Suprapubic skin (tissue), 4 donors: Measurements from ENCODE around the gene SLC16A9. TPM values are rescaled to one million over a fixed set of nuclear protein-coding genes. Genes with fewer than 3 reads are reported as not detected.

Experiments used
- DNase-seq, 2 donors: peaks; one replicate each; pipeline ENCODE4 v3.0.0-alpha.2; 2019; ENCODE audit warnings: low spot score in 2 of 2
- H3K27ac ChIP-seq: fragments of 200-600 bp; sonication (generic); one replicate; pipeline ENCODE4 v1.5.1; 2019
- H3K27me3 ChIP-seq: fragments of 200-600 bp; sonication (generic); one replicate; pipeline ENCODE4 v1.5.1; 2019
- H3K36me3 ChIP-seq: fragments of 200-600 bp; sonication (generic); one replicate; pipeline ENCODE4 v1.5.1; 2019
- H3K4me1 ChIP-seq: fragments of 200-600 bp; sonication (generic); one replicate; pipeline ENCODE4 v1.5.1; 2019
- H3K4me3 ChIP-seq: fragments of 200-600 bp; sonication (generic); one replicate; pipeline ENCODE4 v1.5.1; 2019; ENCODE audit warnings: mild to moderate bottlenecking
- H3K9me3 ChIP-seq: fragments of 200-600 bp; sonication (generic); one replicate; pipeline ENCODE4 v1.5.1; 2019
- CTCF ChIP-seq, 2 donors: fragments of 200-600 bp in 1 of 2; fragments of 450-650 bp in 1 of 2; sonication (generic) in 1 of 2; IDR thresholded peaks; one replicate each; pipeline ENCODE4 v1.5.1; 2016 to 2019; ENCODE audit warnings: antibody characterized with exemption in 2 of 2, mild to moderate bottlenecking in 1 of 2, moderate library complexity in 1 of 2
- EP300 ChIP-seq: sonication (generic); formaldehyde crosslinking; IDR thresholded peaks from one replicate; pipeline ENCODE4 v1.6.1; 2017; ENCODE audit warnings: antibody characterized with exemption
- POLR2A ChIP-seq, 2 donors: fragments of 450-650 bp; IDR thresholded peaks; one replicate each; pipeline ENCODE4 v1.6.1; 2017; ENCODE audit warnings: antibody characterized with exemption in 2 of 2, mild to moderate bottlenecking in 2 of 2, moderate library complexity in 2 of 2
- POLR2AphosphoS5 ChIP-seq, 3 donors: sonication (generic); formaldehyde crosslinking; IDR thresholded peaks; one replicate each; pipeline ENCODE4 v1.6.1; 2017; ENCODE audit warnings: antibody characterized with exemption in 3 of 3
- WGBS: methylation state at CpG from one replicate; pipeline ENCODE4 v1.1.5; 2018; 5-methylcytosine and 5-hydroxymethylcytosine counted together
- total RNA-seq, 4 donors: library from RNA; depleted of rRNA; stranded (reverse); fragments of >200 nt; gene quantifications; one replicate each; pipeline ENCODE4 v1.1.0, GENCODE V29; 2016

SLC16A9 gene
- total RNA-seq, 4 donors from 2014 or later: 0.25 to 0.81 (median 0.64) TPM; not detected in 1

DNA sequence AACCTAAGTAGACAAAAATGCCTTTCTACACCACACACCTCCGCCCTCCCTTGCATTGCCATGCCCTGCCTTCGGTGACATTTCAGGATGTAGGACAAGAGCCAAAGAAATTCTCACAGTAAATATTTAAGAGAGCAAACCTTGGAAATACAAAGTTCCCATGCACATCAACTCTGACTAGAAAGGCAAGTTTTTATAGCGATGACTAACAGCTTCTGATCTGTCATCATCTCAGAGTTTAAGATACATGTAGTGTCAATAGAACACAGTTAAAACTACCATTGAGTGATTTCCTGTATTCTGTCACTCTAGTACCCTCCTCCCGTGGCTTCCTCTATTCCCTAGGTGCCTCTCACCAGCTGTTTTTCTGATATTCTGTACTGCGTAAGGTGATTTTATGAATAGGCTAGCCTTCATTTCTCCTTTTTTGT is 20.7 kb downstream of the SLC16A9 start:
- no peaks in the 10 kb centered on the region for H3K9me3 ChIP-seq
- no peaks in the 10 kb centered on the region for H3K27me3 ChIP-seq
- H3K4me3 ChIP-seq: no peak overlapping the region
- no peak for TF ChIP-seq CTCF (IDR thresholded peaks at IDR 0.05)
- no peak for TF ChIP-seq POLR2AphosphoS5 (IDR thresholded peaks at IDR 0.05)
- no peak for TF ChIP-seq POLR2A (IDR thresholded peaks at IDR 0.05)
- no peak for TF ChIP-seq EP300
- no peak for DNase-seq
- no peak overlapping the region for H3K27ac ChIP-seq
- no peaks in the 10 kb centered on the region for H3K4me1 ChIP-seq
- no peaks in the 10 kb centered on the region for H3K36me3 ChIP-seq
- 58% methylated on average over 5 of the region's 5 CpGs for WGBS

- Histone ChIP-seq H3K9me3 (no peaks in the 10 kb centered on the region), H3K27ac (no peak overlapping the region), H3K4me1 (no peaks in the 10 kb centered on the region), H3K27me3 (no peaks in the 10 kb centered on the region), H3K4me3 (no peak overlapping the region), H3K36me3 (no peaks in the 10 kb centered on the region)
- TF ChIP-seq POLR2A (IDR thresholded peaks at IDR 0.05) (no peak), POLR2AphosphoS5 (IDR thresholded peaks at IDR 0.05) (no peak), CTCF (IDR thresholded peaks at IDR 0.05) (no peak), EP300 (no peak)
- 83% methylated on average over 1 of the region's 1 CpG for WGBS
- no peak for DNase-seq
Measured at GRCh38 chr10:59687657-59688056, 22.0 kb downstream of the SLC16A9 start.

DNA sequence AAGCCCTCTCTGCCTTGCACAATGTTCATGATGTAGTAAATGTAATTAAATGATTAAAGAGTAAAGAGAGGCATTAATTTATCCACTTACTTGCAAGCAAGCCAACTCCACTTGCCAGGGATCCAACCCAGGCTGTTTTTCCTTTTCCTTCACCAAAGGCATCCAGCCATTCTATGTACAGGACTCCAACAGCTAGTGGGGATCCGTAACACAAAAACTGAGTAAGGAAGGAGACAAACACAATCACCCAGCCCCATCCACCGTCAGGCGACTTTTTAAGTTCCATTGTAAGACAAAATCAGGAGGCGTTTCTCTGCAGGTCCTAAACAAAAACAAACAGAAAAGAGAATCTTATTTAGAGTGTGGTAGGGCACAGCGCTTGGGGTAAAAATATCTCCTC is 25.6 kb downstream of the SLC16A9 start:
- no peaks in the 10 kb centered on the region for H3K36me3 ChIP-seq
- no peak for DNase-seq
- no peak for TF ChIP-seq POLR2AphosphoS5 (IDR thresholded peaks at IDR 0.05)
- no peak for TF ChIP-seq POLR2A (IDR thresholded peaks at IDR 0.05)
- H3K4me3 ChIP-seq: no peak overlapping the region
- H3K27ac ChIP-seq: no peak overlapping the region
- 95% methylated on average over 5 of the region's 5 CpGs for WGBS
- H3K9me3 ChIP-seq: no peaks in the 10 kb centered on the region
- no peaks in the 10 kb centered on the region for H3K27me3 ChIP-seq
- H3K4me1 ChIP-seq: peaks cover 5% of the 10 kb centered on the region

- Histone ChIP-seq H3K27ac (no peak overlapping the region), H3K9me3 (no peaks in the 10 kb centered on the region), H3K4me3 (no peak overlapping the region), H3K36me3 (no peaks in the 10 kb centered on the region), H3K27me3 (no peaks in the 10 kb centered on the region), H3K4me1 (peaks cover 5% of the 10 kb centered on the region)
- 93% methylated on average over 2 of the region's 2 CpGs for WGBS
- TF ChIP-seq CTCF (IDR thresholded peaks at IDR 0.05): no peak
- TF ChIP-seq POLR2AphosphoS5 (IDR thresholded peaks at IDR 0.05): no peak
- no peak for TF ChIP-seq POLR2A (IDR thresholded peaks at IDR 0.05)
- TF ChIP-seq EP300: no peak
- DNase-seq: no peak
Measured at GRCh38 chr10:59682986-59683937, 26.4 kb downstream of the SLC16A9 start.

DNA sequence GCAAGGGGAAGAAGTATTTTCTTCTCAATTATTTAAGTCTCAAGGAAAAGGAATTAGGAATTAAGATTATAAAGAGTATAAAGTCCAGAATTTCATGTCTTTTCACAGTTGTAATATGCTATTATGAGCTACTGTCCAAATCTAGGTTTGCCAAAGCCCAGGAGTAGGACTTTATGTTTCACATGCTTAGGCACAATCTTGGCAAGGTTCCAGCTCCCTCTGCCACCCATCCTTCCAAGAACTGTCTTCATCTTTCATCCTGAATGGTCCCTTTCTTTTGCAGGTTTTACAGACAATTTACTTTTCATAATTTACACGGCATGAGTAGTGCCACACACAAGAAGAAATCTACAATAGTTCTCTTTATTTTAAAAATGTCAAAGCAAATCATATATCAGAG is 29.5 kb downstream of the SLC16A9 start:
- no peaks in the 10 kb centered on the region for H3K27me3 ChIP-seq
- no peak for TF ChIP-seq EP300
- no peak overlapping the region for H3K27ac ChIP-seq
- H3K9me3 ChIP-seq: no peaks in the 10 kb centered on the region
- no peak for DNase-seq
- H3K4me1 ChIP-seq: peaks cover 5% of the 10 kb centered on the region
- no peaks in the 10 kb centered on the region for H3K36me3 ChIP-seq
- WGBS: 85% methylated on average over 1 of the region's 1 CpG
- H3K4me3 ChIP-seq: no peak overlapping the region

- H3K4me1 ChIP-seq: peaks cover 5% of the 10 kb centered on the region
- peak overlapping the region; percentile 29 for H3K27ac ChIP-seq
- 13% methylated on average over 4 of the region's 4 CpGs for WGBS
- no peaks in the 10 kb centered on the region for H3K27me3 ChIP-seq
- H3K4me3 ChIP-seq: no peak overlapping the region
- H3K9me3 ChIP-seq: no peaks in the 10 kb centered on the region
- H3K36me3 ChIP-seq: no peaks in the 10 kb centered on the region
- TF ChIP-seq POLR2A (IDR thresholded peaks at IDR 0.05) (no peak), POLR2AphosphoS5 (IDR thresholded peaks at IDR 0.05) (no peak), EP300 (no peak), CTCF (IDR thresholded peaks at IDR 0.05) (no peak)
- no peak for DNase-seq
Measured at GRCh38 chr10:59678884-59679301, 30.8 kb downstream of the SLC16A9 start.
